ENCODE measurements around the gene TRIM77. TPM values are rescaled to one million over a fixed set of nuclear protein-coding genes. Genes with fewer than 3 reads are reported as not detected.
"Not testable (repeated sequence)": the region's sequence is repeated elsewhere in the genome, so short reads cannot be mapped to it uniquely, and the experiment has no call there.

The TRIM77 gene
- total and polyA plus RNA-seq, 2 donors (not counting 1 experiment from before 2014, with no cell fraction given) = not detected

GRCh38 chr11:89730215-89730614 lies 20.1 kb downstream of the TRIM77 start:
- H3K27ac Mint-ChIP-seq; H3K9me3 Mint-ChIP-seq (ENCODE audit: insufficient read depth); H4K20me1 ChIP-seq (ENCODE audit: control insufficient read depth, insufficient read depth, low read length, poor library complexity, severe bottlenecking); H3K9ac ChIP-seq (ENCODE audit: low read length); H3K4me2 ChIP-seq (replicated peaks; ENCODE audit: low read depth, low read length, poor library complexity, severe bottlenecking); CTCF ChIA-PET; H3K36me3 ChIP-seq (replicated peaks in 1 of 2; ENCODE audit: control extremely low read depth in 1 of 2, control insufficient read depth in 1 of 2, extremely low read depth in 1 of 2, insufficient read depth in 2 of 2, low read length in 1 of 2); ATAC-seq (ENCODE audit: low read depth); POLR2A ChIA-PET; H3K4me3 Mint-ChIP-seq; DNase-seq; H3K27ac ChIP-seq (ENCODE audit: low read length in 2 of 2); H3K4me1 Mint-ChIP-seq; H3K27me3 ChIP-seq (replicated peaks in 1 of 4; ENCODE audit: control extremely low read depth in 1 of 4, control insufficient read depth in 3 of 4, insufficient read depth in 4 of 4, low read length in 3 of 4); intact Hi-C loops (cut with micrococcal nuclease); H3K4me1 ChIP-seq (ENCODE audit: control insufficient read depth in 2 of 2, insufficient read depth in 2 of 2, low read length in 2 of 2); H3K4me3 ChIP-seq (ENCODE audit: control extremely low read depth in 1 of 5, extremely low read depth in 1 of 5, insufficient read depth in 1 of 5, low read depth in 2 of 5, low read length in 4 of 5); H3K27me3 Mint-ChIP-seq; H3K9me3 ChIP-seq (ENCODE audit: control extremely low read depth in 1 of 3, control insufficient read depth in 2 of 3, insufficient read depth in 1 of 3, low read length in 2 of 3); H3K79me2 ChIP-seq (ENCODE audit: control insufficient read depth, insufficient read depth, low read length); H2AFZ ChIP-seq (ENCODE audit: insufficient read depth, low read depth, low read length, poor library complexity, severe bottlenecking): not testable (repeated sequence)
- WGBS (ENCODE audit: insufficient coverage) = 94% methylated on average over 18 of the region's 23 CpGs

GRCh38 chr11:89736566-89736965 lies 26.5 kb downstream of the TRIM77 start:
- Mint-ChIP-seq H3K9me3 (ENCODE audit: insufficient read depth) (no peaks in the 10 kb centered on the region), H3K4me3 (no peak overlapping the region), H3K4me1 (no peaks in the 10 kb centered on the region), H3K27ac (no peak overlapping the region), H3K27me3 (no peaks in the 10 kb centered on the region)
- WGBS (ENCODE audit: insufficient coverage) = no CpG with 5 or more reads among the region's 1 CpG
- Histone ChIP-seq H3K79me2 (ENCODE audit: control insufficient read depth, insufficient read depth, low read length) (no peaks in the 10 kb centered on the region), H3K4me2 (replicated peaks; ENCODE audit: low read depth, low read length, poor library complexity, severe bottlenecking) (no peak overlapping the region), H4K20me1 (ENCODE audit: control insufficient read depth, insufficient read depth, low read length, poor library complexity, severe bottlenecking) (no peaks in the 10 kb centered on the region), H3K27me3 (replicated peaks in 1 of 4; ENCODE audit: control extremely low read depth in 1 of 4, control insufficient read depth in 3 of 4, insufficient read depth in 4 of 4, low read length in 3 of 4) (no peaks in the 10 kb centered on the region), H3K4me3 (ENCODE audit: control extremely low read depth in 1 of 5, extremely low read depth in 1 of 5, insufficient read depth in 1 of 5, low read depth in 2 of 5, low read length in 4 of 5) (no peak overlapping the region), H3K9me3 (ENCODE audit: control extremely low read depth in 1 of 3, control insufficient read depth in 2 of 3, insufficient read depth in 1 of 3, low read length in 2 of 3) (no peaks in the 10 kb centered on the region), H3K27ac (ENCODE audit: low read length in 2 of 2) (no peak overlapping the region), H3K36me3 (replicated peaks in 1 of 2; ENCODE audit: control extremely low read depth in 1 of 2, control insufficient read depth in 1 of 2, extremely low read depth in 1 of 2, insufficient read depth in 2 of 2, low read length in 1 of 2) (no peaks in the 10 kb centered on the region), H3K4me1 (ENCODE audit: control insufficient read depth in 2 of 2, insufficient read depth in 2 of 2, low read length in 2 of 2) (no peaks in the 10 kb centered on the region), H2AFZ (ENCODE audit: insufficient read depth, low read depth, low read length, poor library complexity, severe bottlenecking) (no peak overlapping the region), H3K9ac (ENCODE audit: low read length) (no peak overlapping the region)
- TF ChIP-seq, protein P1, sequence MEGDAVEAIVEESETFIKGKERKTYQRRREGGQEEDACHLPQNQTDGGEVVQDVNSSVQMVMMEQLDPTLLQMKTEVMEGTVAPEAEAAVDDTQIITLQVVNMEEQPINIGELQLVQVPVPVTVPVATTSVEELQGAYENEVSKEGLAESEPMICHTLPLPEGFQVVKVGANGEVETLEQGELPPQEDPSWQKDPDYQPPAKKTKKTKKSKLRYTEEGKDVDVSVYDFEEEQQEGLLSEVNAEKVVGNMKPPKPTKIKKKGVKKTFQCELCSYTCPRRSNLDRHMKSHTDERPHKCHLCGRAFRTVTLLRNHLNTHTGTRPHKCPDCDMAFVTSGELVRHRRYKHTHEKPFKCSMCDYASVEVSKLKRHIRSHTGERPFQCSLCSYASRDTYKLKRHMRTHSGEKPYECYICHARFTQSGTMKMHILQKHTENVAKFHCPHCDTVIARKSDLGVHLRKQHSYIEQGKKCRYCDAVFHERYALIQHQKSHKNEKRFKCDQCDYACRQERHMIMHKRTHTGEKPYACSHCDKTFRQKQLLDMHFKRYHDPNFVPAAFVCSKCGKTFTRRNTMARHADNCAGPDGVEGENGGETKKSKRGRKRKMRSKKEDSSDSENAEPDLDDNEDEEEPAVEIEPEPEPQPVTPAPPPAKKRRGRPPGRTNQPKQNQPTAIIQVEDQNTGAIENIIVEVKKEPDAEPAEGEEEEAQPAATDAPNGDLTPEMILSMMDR (IDR thresholded peaks at IDR 0.05) = no peak
- no peak for TF ChIP-seq EZH2 (IDR thresholded peaks at IDR 0.05; ENCODE audit: borderline replicate concordance, insufficient read depth, low read depth, low read length, poor library complexity, severe bottlenecking)
- CTCF ChIA-PET = no interaction called here
- POLR2A ChIA-PET = no interaction called here
- ATAC-seq (ENCODE audit: low read depth) = no peak
- intact Hi-C loops (cut with micrococcal nuclease) = no loop called here
- no peak for DNase-seq
